HG03521 (cell line): ENCODE measurements around the gene CCDC8.
"Not testable (repeated sequence)": the region's sequence is repeated elsewhere in the genome, so short reads cannot be mapped to it uniquely, and the experiment has no call there.

Experiments
- ATAC-seq: cut with Tn5 transposase; IDR thresholded peaks from one replicate; pipeline ENCODE4 v1.9.1; 2021; ENCODE audit warnings: mild to moderate bottlenecking, moderate library complexity; ENCODE audit not compliant: unreplicated experiment

CCDC8 gene

GRCh38 chr19:46428239-46429135 is 15.1 kb upstream of the CCDC8 start, which contains the start of gene PNMA8C:
Gene PNMA8C, minus strand, starts transcription at chr19:46428936. Its CDS starts 577 bp downstream, at chr19:46428359.
- ATAC-seq, result no peak

DNA sequence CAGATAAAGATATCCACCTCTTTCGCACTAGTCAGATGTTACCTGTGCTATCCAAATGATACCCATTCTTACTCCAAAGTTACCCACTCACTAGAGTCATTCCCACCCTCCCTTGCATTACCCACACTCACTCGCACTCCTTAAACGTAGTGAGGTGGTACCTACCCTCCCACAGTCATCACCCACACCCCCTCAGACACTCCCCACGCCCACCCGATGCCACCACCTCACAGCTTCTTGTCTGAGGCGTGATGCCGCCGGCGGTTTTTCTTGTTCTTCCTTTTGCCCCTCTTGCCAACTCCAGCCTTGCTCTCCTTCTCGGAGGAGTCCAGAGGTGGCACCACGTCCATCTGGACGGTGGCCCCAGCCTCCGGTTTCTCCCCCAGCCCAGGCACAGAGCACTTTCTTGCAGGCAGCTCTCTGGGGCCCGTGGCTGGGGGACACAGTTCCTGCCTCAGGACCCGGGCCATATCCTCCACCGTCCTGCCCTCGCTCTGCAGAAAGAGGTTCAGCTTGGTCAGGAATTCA is 14.2 kb upstream of the CCDC8 start:
- no peak for ATAC-seq

DNA sequence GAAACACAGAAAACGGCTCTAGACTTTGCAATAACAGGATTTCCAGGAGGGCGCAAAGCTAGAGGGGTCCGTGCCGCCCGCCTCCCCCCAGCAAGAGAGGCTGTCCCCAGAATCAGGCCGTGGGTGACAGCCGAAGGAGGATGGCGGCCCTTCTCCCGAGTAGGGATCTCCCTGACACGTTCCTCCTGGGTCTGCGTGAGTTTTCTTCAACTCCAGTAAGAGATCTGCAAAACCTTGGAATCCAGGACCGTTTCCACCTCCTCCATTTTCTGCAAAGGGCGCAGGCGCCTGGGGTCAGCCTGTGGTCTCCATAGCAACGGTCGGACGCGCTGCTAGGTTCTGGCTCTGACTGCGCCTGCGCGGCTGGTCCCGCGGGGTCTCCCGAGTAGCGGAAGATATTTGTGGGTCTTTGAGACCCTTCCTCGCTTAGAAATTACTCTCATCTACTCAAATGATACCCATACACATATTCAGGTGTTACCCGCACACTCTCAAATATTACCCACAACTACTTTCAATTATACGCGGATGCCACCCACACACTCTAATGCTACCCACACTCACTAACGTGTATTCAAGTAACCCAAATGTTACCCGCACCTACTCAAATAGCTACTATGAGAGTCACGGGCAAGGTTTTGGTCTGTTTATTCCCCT is 13.3 kb upstream of the CCDC8 start:
- ATAC-seq, result no peak

GRCh38 chr19:46426035-46426505 is 12.7 kb upstream of the CCDC8 start:
- no peak for ATAC-seq

- no peak for ATAC-seq
Observed at GRCh38 chr19:46423188-46423587, 9.8 kb upstream of the CCDC8 start.

DNA sequence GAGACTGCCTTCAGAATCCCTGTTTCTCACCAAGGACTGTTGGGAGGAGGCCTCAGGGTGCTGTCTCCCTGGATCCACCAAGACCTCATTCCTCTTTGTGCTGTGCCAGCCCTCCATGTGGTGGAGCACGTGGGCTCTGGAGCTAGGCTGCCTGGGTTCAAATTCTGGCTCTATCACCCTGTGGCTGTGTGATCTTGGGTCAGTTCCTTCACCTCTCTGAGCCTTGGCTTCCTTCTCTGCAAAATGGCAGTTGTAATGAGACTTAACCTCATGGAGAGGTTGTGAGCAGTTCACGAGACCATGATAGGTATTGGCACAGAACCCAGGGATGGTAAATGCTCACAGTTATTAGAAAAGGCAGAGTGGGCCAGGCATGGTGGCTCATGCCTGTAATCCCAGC is 9.0 kb upstream of the CCDC8 start:
- ATAC-seq, result no peak

- ATAC-seq, result no peak
Observed at GRCh38 chr19:46420056-46420455, 6.7 kb upstream of the CCDC8 start.

DNA sequence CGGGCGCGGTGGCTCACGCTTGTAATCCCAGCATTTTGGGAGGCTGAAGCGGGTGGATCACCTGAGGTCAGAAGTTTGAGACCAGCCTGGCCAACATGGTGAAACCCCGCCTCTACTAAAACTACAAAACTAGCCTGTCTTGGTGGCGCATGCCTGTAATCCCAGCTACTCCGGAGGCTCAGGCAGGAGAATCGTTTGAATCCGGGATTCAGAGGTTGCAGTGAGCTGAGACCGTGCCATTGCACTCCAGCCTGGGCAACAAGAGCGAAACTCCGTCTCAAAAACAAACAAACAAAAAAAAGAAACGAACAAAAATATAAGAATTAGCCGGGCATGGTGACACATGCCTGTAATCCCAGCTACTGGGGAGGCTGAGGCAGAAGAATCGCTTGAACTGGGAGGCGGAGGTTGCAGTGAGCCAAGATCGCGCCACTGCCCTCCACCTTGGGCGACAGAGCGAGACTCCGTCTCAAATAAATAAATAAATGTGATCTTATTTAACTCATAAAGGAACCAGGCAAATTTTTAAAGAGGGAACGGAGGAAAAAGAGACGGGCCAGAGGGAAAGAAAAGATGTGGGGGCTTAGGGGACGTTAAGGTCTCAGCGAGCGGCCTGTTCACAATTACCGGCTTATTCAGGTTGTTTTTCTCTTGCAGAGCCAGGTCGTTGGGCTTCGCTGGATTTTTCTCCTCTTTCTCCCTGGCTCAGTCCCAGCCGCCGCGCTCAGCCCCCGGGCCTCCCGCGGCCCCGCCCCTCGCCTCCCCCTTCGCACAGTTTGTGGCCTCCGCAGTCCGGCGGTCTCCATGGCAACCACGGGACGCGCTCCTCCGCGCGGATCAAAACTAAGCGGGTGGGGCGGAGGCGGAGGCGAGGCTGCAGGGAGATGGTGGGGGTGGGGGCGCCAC is 2.7 kb upstream of the CCDC8 start:
- not testable (repeated sequence) for ATAC-seq

GRCh38 chr19:46414899-46415298 is 1.5 kb upstream of the CCDC8 start:
- ATAC-seq, result not testable (repeated sequence)

DNA sequence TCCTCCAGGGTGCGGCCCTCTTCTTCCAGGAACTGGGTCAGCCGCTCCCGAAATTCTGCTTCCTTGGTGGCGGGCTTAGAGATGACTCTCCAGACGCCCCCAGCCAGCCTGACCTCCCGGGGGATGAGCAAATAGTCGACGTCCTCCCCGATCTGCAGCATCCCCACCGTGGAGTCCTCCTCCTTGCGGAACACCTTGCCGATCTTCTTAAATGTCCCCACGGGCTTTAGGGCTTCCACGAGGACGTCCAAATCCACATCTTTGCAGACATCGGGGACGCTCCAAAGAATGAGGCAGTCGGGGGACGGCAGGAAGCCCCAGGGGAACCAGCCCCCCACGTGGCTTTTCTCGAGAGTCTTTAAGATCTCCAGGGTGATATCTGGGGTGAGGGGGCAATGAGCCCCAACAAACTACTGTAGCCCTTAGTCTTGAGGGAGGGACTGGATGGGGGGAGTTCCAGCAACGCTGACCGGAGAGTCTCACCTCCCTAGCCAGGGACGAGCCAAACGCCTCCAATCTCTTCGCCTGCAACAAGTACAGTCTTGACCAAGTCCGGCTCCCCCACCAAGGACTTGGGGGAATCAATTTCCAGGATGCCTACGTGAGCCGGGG is 608 bp downstream of the CCDC8 start:
- ATAC-seq, result no peak

- no peak for ATAC-seq
Observed at GRCh38 chr19:46411925-46412649, 1.3 kb downstream of the CCDC8 start.

GRCh38 chr19:46411088-46411924 is 2.1 kb downstream of the CCDC8 start:
- no peak for ATAC-seq

DNA sequence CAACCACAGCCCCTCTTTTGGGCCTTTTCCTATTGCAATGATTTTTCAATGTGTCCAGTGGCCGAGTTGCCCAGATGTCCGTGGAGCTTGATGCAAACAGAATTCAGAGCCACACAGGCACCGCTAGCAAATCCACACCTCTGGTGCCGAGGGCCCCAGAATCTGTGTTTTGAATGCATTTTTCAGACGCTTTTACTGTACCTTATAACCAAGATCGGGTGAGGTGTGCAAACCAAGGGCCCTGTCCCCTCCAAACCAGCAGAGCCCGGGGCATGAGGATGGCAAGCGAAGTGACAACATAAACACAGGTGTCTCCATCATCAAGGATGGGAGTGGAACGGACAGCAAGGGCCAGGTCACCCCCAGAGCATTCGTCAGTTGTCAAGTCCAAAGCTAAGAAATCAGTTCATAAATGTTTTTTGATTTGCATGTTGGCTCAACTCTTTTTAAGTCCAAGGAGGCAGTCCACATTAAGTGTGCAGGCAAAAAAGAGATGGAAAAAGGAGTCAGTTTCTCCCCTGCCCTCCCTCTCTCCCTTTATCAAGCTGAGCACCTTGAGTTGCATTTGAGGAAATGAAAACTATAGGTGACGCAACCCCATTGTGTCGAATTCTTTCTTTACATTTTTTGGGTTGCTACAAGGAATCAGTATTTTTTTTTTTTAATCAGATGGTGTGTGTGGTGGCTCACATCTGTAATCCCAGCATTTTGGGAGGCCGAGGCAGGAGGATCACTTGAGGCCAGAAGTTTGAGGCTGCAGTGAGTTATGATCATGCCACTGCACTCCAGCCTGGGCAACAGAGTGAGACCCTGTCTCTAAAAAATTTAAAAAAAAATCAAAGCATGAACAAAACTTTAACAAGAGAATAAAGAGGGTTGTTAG is 2.9 kb downstream of the CCDC8 start:
- ATAC-seq, result no peak

GRCh38 chr19:46409191-46409590 is 4.2 kb downstream of the CCDC8 start:
- ATAC-seq, result no peak

DNA sequence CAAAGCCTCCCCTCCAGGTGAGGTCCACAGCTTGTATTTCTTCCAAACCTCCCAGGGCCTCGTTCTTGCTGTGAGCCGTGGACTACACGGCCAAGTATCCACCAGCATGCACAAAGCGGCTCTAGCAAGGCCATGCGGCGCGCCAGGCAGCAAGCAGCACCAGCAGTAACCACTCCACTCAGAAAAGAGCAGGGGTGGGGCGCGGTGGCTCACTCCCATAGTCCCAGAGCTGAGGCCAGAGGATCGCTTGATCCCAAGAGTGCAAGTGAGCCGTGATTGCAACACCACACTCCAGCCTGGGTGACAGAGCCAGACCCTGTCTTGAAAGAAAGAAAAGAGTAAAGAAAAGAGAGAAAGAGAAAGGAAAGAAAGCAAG is 4.7 kb downstream of the CCDC8 start:
- no peak for ATAC-seq

DNA sequence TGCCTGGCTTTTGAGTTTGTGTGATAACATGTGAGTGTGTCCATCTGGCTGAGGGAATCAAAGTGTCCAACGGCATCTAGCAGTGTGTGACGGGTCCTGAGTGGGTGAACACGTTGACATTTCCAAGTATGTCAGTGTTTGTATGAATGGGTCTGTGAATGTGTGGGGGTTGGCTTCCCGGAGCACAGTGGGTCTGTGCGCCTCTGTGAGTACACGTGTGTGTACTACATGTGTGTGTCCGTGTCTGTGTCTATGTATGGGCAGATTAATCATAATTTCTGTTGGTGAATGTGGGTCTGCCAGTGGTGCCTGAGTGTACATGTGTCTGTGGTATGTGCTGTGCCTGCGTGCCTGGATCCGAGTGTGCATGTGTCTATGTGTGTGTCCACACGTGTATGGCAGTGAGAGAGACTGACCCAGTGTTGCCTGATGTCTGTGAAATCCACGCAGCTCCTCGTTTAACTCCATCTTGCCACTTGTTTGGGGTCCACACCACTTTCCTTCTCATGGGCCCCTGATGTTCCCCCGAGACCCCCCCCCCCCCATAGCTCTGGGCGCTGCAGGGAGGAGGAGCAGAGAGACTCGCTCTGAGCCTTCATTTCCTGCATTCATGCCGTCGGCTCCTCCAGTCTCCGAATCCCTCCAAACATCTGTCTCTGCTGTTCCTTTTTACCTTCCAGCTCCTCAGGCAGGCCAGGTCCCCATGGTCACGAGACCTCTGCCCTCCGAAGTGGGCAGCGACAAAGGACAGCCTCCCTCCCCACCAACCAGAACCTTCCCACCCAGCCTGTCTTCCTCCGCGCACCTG is 5.3 kb downstream of the CCDC8 start:
- ATAC-seq, result no peak

GRCh38 chr19:46406976-46407375 is 6.4 kb downstream of the CCDC8 start:
- no peak for ATAC-seq
